Activated naive CD8-positive, alpha-beta T cell treated with anti-CD3 and anti-CD28 coated beads for 36 hours (primary cell): ENCODE results near the gene FAM234A. TPM values are rescaled to one million over a fixed set of nuclear protein-coding genes. Genes with fewer than 3 reads are reported as not detected.

Experiments
- DNase-seq: peaks from one replicate; pipeline ENCODE4 v3.0.0; 2021
- H3K27ac Mint-ChIP-seq: one replicate; pipeline ENCODE4 v1.8.0; 2022; ENCODE audit warnings: mild to moderate bottlenecking, moderate library complexity, mixed read lengths
- H3K27me3 Mint-ChIP-seq: one replicate; pipeline ENCODE4 v1.8.0; 2022; ENCODE audit warnings: mild to moderate bottlenecking, mixed read lengths
- H3K36me3 Mint-ChIP-seq: one replicate; pipeline ENCODE4 v1.8.0; 2021; ENCODE audit warnings: mild to moderate bottlenecking, mixed read lengths
- H3K4me1 Mint-ChIP-seq: one replicate; pipeline ENCODE4 v1.8.0; 2021; ENCODE audit warnings: mixed read lengths
- H3K4me3 Mint-ChIP-seq: one replicate; pipeline ENCODE4 v1.8.0; 2022; ENCODE audit warnings: mild to moderate bottlenecking, moderate library complexity, mixed read lengths
- H3K9me3 Mint-ChIP-seq: one replicate; pipeline ENCODE4 v1.8.0; 2022; ENCODE audit warnings: mixed read lengths
- total RNA-seq, 2 experiments: library from RNA; stranded (reverse); gene quantifications; one replicate each; pipeline ENCODE4 v1.2.3, GENCODE V29; 2021

FAM234A gene
- total RNA-seq, 2 experiments from 2014 or later = 20.9 to 24.1 TPM

- Mint-ChIP-seq H3K4me3 (no peak overlapping the region), H3K27me3 (no peaks in the 10 kb centered on the region), H3K4me1 (peaks cover 6% of the 10 kb centered on the region), H3K9me3 (no peaks in the 10 kb centered on the region), H3K36me3 (peaks cover 4% of the 10 kb centered on the region), H3K27ac (peak overlapping the region; percentile 20)
- no peak for DNase-seq
Measured at GRCh38 chr16:306911-307370, 72.3 kb downstream of the FAM234A start.

- peaks cover 4% of the 10 kb centered on the region for H3K36me3 Mint-ChIP-seq
- no peak overlapping the region for H3K27ac Mint-ChIP-seq
- no peak overlapping the region for H3K4me3 Mint-ChIP-seq
- H3K9me3 Mint-ChIP-seq = no peaks in the 10 kb centered on the region
- H3K4me1 Mint-ChIP-seq = peaks cover 6% of the 10 kb centered on the region
- no peak for DNase-seq
- no peaks in the 10 kb centered on the region for H3K27me3 Mint-ChIP-seq
Measured at GRCh38 chr16:307691-308312, 73.2 kb downstream of the FAM234A start.

GRCh38 chr16:309476-309875 is 74.9 kb downstream of the FAM234A start:
- Mint-ChIP-seq H3K4me1 (peaks cover 6% of the 10 kb centered on the region), H3K9me3 (no peaks in the 10 kb centered on the region), H3K36me3 (peaks cover 4% of the 10 kb centered on the region), H3K27me3 (no peaks in the 10 kb centered on the region), H3K4me3 (no peak overlapping the region), H3K27ac (no peak overlapping the region)
- no peak for DNase-seq

- no peak overlapping the region for H3K27ac Mint-ChIP-seq
- no peaks in the 10 kb centered on the region for H3K9me3 Mint-ChIP-seq
- no peak overlapping the region for H3K4me3 Mint-ChIP-seq
- peaks cover 13% of the 10 kb centered on the region for H3K4me1 Mint-ChIP-seq
- no peaks in the 10 kb centered on the region for H3K27me3 Mint-ChIP-seq
- no peak for DNase-seq
- peaks cover 2% of the 10 kb centered on the region for H3K36me3 Mint-ChIP-seq
Measured at GRCh38 chr16:311725-312124, 77.1 kb downstream of the FAM234A start.

- DNase-seq = no peak
- Mint-ChIP-seq H3K4me1 (peaks cover 17% of the 10 kb centered on the region), H3K27ac (no peak overlapping the region), H3K27me3 (no peaks in the 10 kb centered on the region), H3K36me3 (peaks cover 7% of the 10 kb centered on the region), H3K9me3 (no peaks in the 10 kb centered on the region), H3K4me3 (no peak overlapping the region)
Measured at GRCh38 chr16:314351-314750, 79.7 kb downstream of the FAM234A start.

- no peak overlapping the region for H3K27ac Mint-ChIP-seq
Measured at GRCh38 chr16:314795-315299, 80.2 kb downstream of the FAM234A start.

More at GRCh38 chr16:314795-315299, 80.2 kb downstream of the FAM234A start:
- peaks cover 17% of the 10 kb centered on the region for H3K4me1 Mint-ChIP-seq
- no peak overlapping the region for H3K4me3 Mint-ChIP-seq
- H3K36me3 Mint-ChIP-seq = peaks cover 6% of the 10 kb centered on the region
- no peak for DNase-seq
- H3K27me3 Mint-ChIP-seq = no peaks in the 10 kb centered on the region
- no peaks in the 10 kb centered on the region for H3K9me3 Mint-ChIP-seq

Other genes with a start within 250 kb of the FAM234A start
- 10 to 100 TPM; 55.3 to 56.0 TPM for gene POLR3K, start 181.2 kb upstream of the FAM234A start, total RNA-seq
- 100 to 1,000 TPM in 1 of 2 experiments, 10 to 100 TPM in 1; 98.4 to 103 TPM for gene SNRNP25, start 181.0 kb upstream of the FAM234A start, total RNA-seq
- gene RHBDF1, start 162.2 kb upstream of the FAM234A start, total RNA-seq = under 1 TPM in 1 of 2 experiments, not detected in 1; 0.41 TPM
- gene MPG, start 156.6 kb upstream of the FAM234A start, total RNA-seq = 10 to 100 TPM; 51.6 to 56.7 TPM
- gene NPRL3, start 96.1 kb upstream of the FAM234A start, total RNA-seq = 10 to 100 TPM; 45.4 to 45.8 TPM
- gene HBZ, start 82.2 kb upstream of the FAM234A start, total RNA-seq = not detected
- not detected for gene HBM, start 68.8 kb upstream of the FAM234A start, total RNA-seq
- gene HBA2, start 61.9 kb upstream of the FAM234A start, total RNA-seq = not detected
- gene HBA1, start 58.1 kb upstream of the FAM234A start, total RNA-seq = not detected
- 1 to 10 TPM; 1.2 to 2.0 TPM for gene HBQ1, start 54.4 kb upstream of the FAM234A start, total RNA-seq
- 10 to 100 TPM; 61.9 to 65.3 TPM for gene LUC7L, start 5.4 kb upstream of the FAM234A start, total RNA-seq
- gene RGS11, start 41.1 kb downstream of the FAM234A start, total RNA-seq = not detected
- not detected for gene ARHGDIG, start 45.8 kb downstream of the FAM234A start, total RNA-seq
- gene PDIA2, start 48.3 kb downstream of the FAM234A start, total RNA-seq = not detected
- gene AXIN1, start 117.9 kb downstream of the FAM234A start, total RNA-seq = 10 to 100 TPM; 23.9 to 24.6 TPM
- gene MRPL28, start 135.7 kb downstream of the FAM234A start, total RNA-seq = 10 to 100 TPM; 89.3 to 94.8 TPM
- gene PGAP6, start 147.2 kb downstream of the FAM234A start, total RNA-seq = 10 to 100 TPM; 22.8 to 24.1 TPM
- 10 to 100 TPM; 15.6 to 17.3 TPM for gene NME4, start 162.4 kb downstream of the FAM234A start, total RNA-seq
- 1 to 10 TPM; 7.0 to 8.2 TPM for gene DECR2, start 167.1 kb downstream of the FAM234A start, total RNA-seq
- gene RAB11FIP3, start 190.8 kb downstream of the FAM234A start, total RNA-seq = 10 to 100 TPM; 16.9 to 17.4 TPM